B cell (primary cell): ENCODE measurements around the gene NRG2.

Experiments
- CTCF ChIP-seq: fragments of 200-600 bp; IDR thresholded peaks from one replicate; pipeline ENCODE4 v1.8.0; 2022; ENCODE audit warnings: antibody characterized with exemption, mild to moderate bottlenecking
- EZH2 ChIP-seq: IDR thresholded peaks from 2 replicates; pipeline ENCODE4 v1.6.1; 2012; ENCODE audit warnings: borderline replicate concordance, low read depth, mild to moderate bottlenecking, moderate library complexity, low read length; ENCODE audit not compliant: insufficient read depth, poor library complexity, severe bottlenecking

GRCh38 chr5:139895046-139895445 is 148.1 kb downstream of the NRG2 start:
- TF ChIP-seq CTCF = no peak
- no peak for TF ChIP-seq EZH2
